ENCODE data around the gene GCNT4.

GCNT4 gene

DNA sequence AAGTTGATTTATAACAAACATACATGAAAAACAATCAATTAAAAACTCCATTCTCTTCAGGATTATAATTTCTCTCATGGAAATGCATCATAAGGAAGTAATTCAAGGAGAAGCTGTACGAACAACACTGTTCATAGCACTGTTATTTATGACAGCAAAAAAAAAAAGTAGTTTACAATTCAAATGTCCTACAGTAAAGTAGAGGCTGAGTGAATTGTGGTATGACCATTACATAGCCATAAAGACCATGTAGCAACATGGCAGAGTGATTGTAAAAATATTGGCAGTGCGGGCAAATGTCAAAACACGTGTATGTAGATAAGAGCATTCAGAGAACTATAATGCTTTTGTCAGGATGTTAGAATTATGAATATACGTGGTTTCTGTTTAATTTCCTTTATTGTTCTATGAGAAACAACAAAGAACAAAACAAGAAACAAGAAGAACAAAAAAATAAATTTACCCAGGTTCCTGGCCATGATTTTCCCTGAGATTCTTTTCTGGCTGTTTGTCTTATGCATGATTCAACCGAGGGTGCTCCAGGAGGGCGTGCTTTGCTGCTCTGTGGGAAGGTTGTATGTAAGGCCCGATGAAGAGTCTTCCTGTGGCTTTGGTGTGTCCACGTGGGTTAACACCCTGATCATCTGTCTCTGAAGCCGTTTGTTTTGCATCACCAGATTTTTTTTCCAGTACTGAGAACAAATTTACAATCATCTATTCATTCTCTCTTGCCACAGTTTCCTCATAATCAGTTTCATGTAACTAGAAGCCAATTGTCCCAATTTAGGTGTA, 28.8 kb downstream of the GCNT4 start:
- Histone ChIP-seq H3K9ac (ENCODE audit: insufficient read length, low read depth) (no peak overlapping the region), H3K27me3 (ENCODE audit: insufficient read depth, insufficient read length) (no peaks in the 10 kb centered on the region), H3K9me3 (ENCODE audit: insufficient read depth, low read length) (no peaks in the 10 kb centered on the region), H3K4me3 (ENCODE audit: insufficient read length, low read depth) (no peak overlapping the region), H3K4me1 (ENCODE audit: insufficient read depth, insufficient read length) (no peaks in the 10 kb centered on the region), H3K36me3 (ENCODE audit: insufficient read depth, insufficient read length, low read length) (peaks cover under 1% of the 10 kb centered on the region)
- TF ChIP-seq YY1 (IDR thresholded peaks at IDR 0.05; ENCODE audit: insufficient read depth, insufficient read length) (no peak), SUZ12 (IDR thresholded peaks at IDR 0.05; ENCODE audit: extremely low read depth, insufficient read depth, insufficient read length) (no peak), ZNF274 (IDR thresholded peaks at IDR 0.05; ENCODE audit: low read depth, low read length) (no peak)
- no peak for DNase-seq (ENCODE audit: low read depth, low spot score)

- Histone ChIP-seq H3K4me3 (ENCODE audit: insufficient read length, low read depth) (no peak overlapping the region), H3K4me1 (ENCODE audit: insufficient read depth, insufficient read length) (no peaks in the 10 kb centered on the region), H3K9ac (ENCODE audit: insufficient read length, low read depth) (no peak overlapping the region), H3K27me3 (ENCODE audit: insufficient read depth, insufficient read length) (no peaks in the 10 kb centered on the region), H3K36me3 (ENCODE audit: insufficient read depth, insufficient read length, low read length) (no peaks in the 10 kb centered on the region), H3K9me3 (ENCODE audit: insufficient read depth, low read length) (no peaks in the 10 kb centered on the region)
- no peak for DNase-seq (ENCODE audit: low read depth, low spot score)
- TF ChIP-seq YY1 (IDR thresholded peaks at IDR 0.05; ENCODE audit: insufficient read depth, insufficient read length) (no peak), ZNF274 (IDR thresholded peaks at IDR 0.05; ENCODE audit: low read depth, low read length) (no peak), SUZ12 (IDR thresholded peaks at IDR 0.05; ENCODE audit: extremely low read depth, insufficient read depth, insufficient read length) (no peak)
Observed at GRCh38 chr5:75021800-75022199, 30.6 kb downstream of the GCNT4 start.

GRCh38 chr5:75021219-75021618, 31.1 kb downstream of the GCNT4 start:
- H3K9me3 ChIP-seq (ENCODE audit: insufficient read depth, low read length), result no peaks in the 10 kb centered on the region
- DNase-seq (ENCODE audit: low read depth, low spot score), result no peak
- no peaks in the 10 kb centered on the region for H3K4me1 ChIP-seq (ENCODE audit: insufficient read depth, insufficient read length)
- no peak overlapping the region for H3K4me3 ChIP-seq (ENCODE audit: insufficient read length, low read depth)
- no peak overlapping the region for H3K9ac ChIP-seq (ENCODE audit: insufficient read length, low read depth)
- TF ChIP-seq SUZ12 (IDR thresholded peaks at IDR 0.05; ENCODE audit: extremely low read depth, insufficient read depth, insufficient read length), result no peak
- TF ChIP-seq ZNF274 (IDR thresholded peaks at IDR 0.05; ENCODE audit: low read depth, low read length), result no peak
- no peak for TF ChIP-seq YY1 (IDR thresholded peaks at IDR 0.05; ENCODE audit: insufficient read depth, insufficient read length)
- no peaks in the 10 kb centered on the region for H3K27me3 ChIP-seq (ENCODE audit: insufficient read depth, insufficient read length)
- H3K36me3 ChIP-seq (ENCODE audit: insufficient read depth, insufficient read length, low read length), result no peaks in the 10 kb centered on the region

DNA sequence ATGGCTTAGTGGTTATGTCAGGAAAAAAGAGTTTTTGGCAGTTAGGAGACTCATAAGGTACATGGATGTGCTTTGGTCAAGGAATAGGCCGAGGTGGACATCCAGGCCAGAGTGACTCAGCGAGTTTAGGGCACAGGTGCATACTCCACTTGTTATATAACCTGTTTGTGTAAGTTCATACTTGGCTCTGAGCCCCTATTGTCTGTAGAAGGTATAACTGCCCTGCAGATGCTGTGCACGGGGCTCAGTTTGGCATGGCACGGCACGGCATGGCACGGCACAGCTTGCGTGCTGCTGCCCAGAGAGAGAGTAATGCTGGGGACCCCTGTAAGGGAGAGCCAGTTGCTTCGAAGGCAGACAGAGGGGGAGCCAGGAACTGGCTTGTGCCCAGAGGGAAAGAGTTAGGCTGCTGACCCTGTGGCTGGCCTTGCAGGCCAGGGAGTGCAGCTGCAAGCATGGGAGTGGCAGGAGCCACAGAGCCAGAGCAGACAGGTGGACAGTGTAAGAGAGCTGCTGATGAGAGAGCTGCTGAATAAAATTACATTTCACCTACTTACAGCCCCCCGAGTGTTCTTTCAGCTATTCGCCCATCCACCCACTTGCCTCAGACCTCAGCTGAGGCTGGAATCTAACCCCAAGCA, 32.2 kb downstream of the GCNT4 start:
- DNase-seq (ENCODE audit: low read depth, low spot score), result no peak

GRCh38 chr5:75018805-75019587, 33.4 kb downstream of the GCNT4 start:
- Histone ChIP-seq H3K4me3 (ENCODE audit: insufficient read length, low read depth) (no peak overlapping the region), H3K9ac (ENCODE audit: insufficient read length, low read depth) (no peak overlapping the region), H3K4me1 (ENCODE audit: insufficient read depth, insufficient read length) (no peaks in the 10 kb centered on the region), H3K36me3 (ENCODE audit: insufficient read depth, insufficient read length, low read length) (no peaks in the 10 kb centered on the region), H3K27me3 (ENCODE audit: insufficient read depth, insufficient read length) (no peaks in the 10 kb centered on the region), H3K9me3 (ENCODE audit: insufficient read depth, low read length) (no peaks in the 10 kb centered on the region)
- TF ChIP-seq SUZ12 (IDR thresholded peaks at IDR 0.05; ENCODE audit: extremely low read depth, insufficient read depth, insufficient read length), result no peak
- no peak for TF ChIP-seq ZNF274 (IDR thresholded peaks at IDR 0.05; ENCODE audit: low read depth, low read length)
- TF ChIP-seq YY1 (IDR thresholded peaks at IDR 0.05; ENCODE audit: insufficient read depth, insufficient read length), result no peak
- no peak for DNase-seq (ENCODE audit: low read depth, low spot score)

More for the DNA sequence above, 32.2 kb downstream of the GCNT4 start:
- no peaks in the 10 kb centered on the region for H3K27me3 ChIP-seq (ENCODE audit: insufficient read depth, insufficient read length)
- TF ChIP-seq ZNF274 (IDR thresholded peaks at IDR 0.05; ENCODE audit: low read depth, low read length), result no peak
- H3K36me3 ChIP-seq (ENCODE audit: insufficient read depth, insufficient read length, low read length), result no peaks in the 10 kb centered on the region
- no peaks in the 10 kb centered on the region for H3K4me1 ChIP-seq (ENCODE audit: insufficient read depth, insufficient read length)
- H3K9me3 ChIP-seq (ENCODE audit: insufficient read depth, low read length), result no peaks in the 10 kb centered on the region
- H3K4me3 ChIP-seq (ENCODE audit: insufficient read length, low read depth), result no peak overlapping the region
- H3K9ac ChIP-seq (ENCODE audit: insufficient read length, low read depth), result no peak overlapping the region

GRCh38 chr5:75017971-75018370, 34.4 kb downstream of the GCNT4 start:
- Histone ChIP-seq H3K4me1 (ENCODE audit: insufficient read depth, insufficient read length) (no peaks in the 10 kb centered on the region), H3K9me3 (ENCODE audit: insufficient read depth, low read length) (no peaks in the 10 kb centered on the region), H3K27me3 (ENCODE audit: insufficient read depth, insufficient read length) (no peaks in the 10 kb centered on the region), H3K4me3 (ENCODE audit: insufficient read length, low read depth) (no peak overlapping the region), H3K9ac (ENCODE audit: insufficient read length, low read depth) (no peak overlapping the region), H3K36me3 (ENCODE audit: insufficient read depth, insufficient read length, low read length) (no peaks in the 10 kb centered on the region)
- DNase-seq (ENCODE audit: low read depth, low spot score), result no peak
- TF ChIP-seq ZNF274 (IDR thresholded peaks at IDR 0.05; ENCODE audit: low read depth, low read length) (no peak), YY1 (IDR thresholded peaks at IDR 0.05; ENCODE audit: insufficient read depth, insufficient read length) (no peak), SUZ12 (IDR thresholded peaks at IDR 0.05; ENCODE audit: extremely low read depth, insufficient read depth, insufficient read length) (no peak)

GRCh38 chr5:75016896-75017295, 35.5 kb downstream of the GCNT4 start:
- TF ChIP-seq ZNF274 (IDR thresholded peaks at IDR 0.05; ENCODE audit: low read depth, low read length) (no peak), SUZ12 (IDR thresholded peaks at IDR 0.05; ENCODE audit: extremely low read depth, insufficient read depth, insufficient read length) (no peak), YY1 (IDR thresholded peaks at IDR 0.05; ENCODE audit: insufficient read depth, insufficient read length) (no peak)

More at GRCh38 chr5:75016896-75017295, 35.5 kb downstream of the GCNT4 start:
- no peaks in the 10 kb centered on the region for H3K27me3 ChIP-seq (ENCODE audit: insufficient read depth, insufficient read length)
- H3K9me3 ChIP-seq (ENCODE audit: insufficient read depth, low read length), result no peaks in the 10 kb centered on the region
- H3K9ac ChIP-seq (ENCODE audit: insufficient read length, low read depth), result no peak overlapping the region
- DNase-seq (ENCODE audit: low read depth, low spot score), result no peak
- no peaks in the 10 kb centered on the region for H3K4me1 ChIP-seq (ENCODE audit: insufficient read depth, insufficient read length)
- no peak overlapping the region for H3K4me3 ChIP-seq (ENCODE audit: insufficient read length, low read depth)
- H3K36me3 ChIP-seq (ENCODE audit: insufficient read depth, insufficient read length, low read length), result no peaks in the 10 kb centered on the region

All from NT2/D1 (cell line).